A549 (cell line): ENCODE results near the gene NRG4. TPM values are rescaled to one million over a fixed set of nuclear protein-coding genes. Genes with fewer than 3 reads are reported as not detected.

Source experiments
- ATAC-seq, 2 experiments: fragments of 200-7000 bp in 1 of 2; fragments of >200 bp in 1 of 2; cut with Nextera tagmentation in 1 of 2; cut with Tn5 transposase in 1 of 2; 3 replicates each; pipeline versions ENCODE4 v1.8.0 to v1.9.1; 2018 to 2020; ENCODE audit warnings: mild to moderate bottlenecking in 1 of 2, moderate library complexity in 1 of 2
- CTCF ChIA-PET: fragments of 300-600 bp; sonication (Branson Sonifier 250); formaldehyde crosslinking; extraction: SDS; loops from one replicate; lab custom pipeline; 2021; ENCODE audit warnings: antibody characterized with exemption, inconsistent platforms; lab: Yijun Ruan, JAX
- POLR2A ChIA-PET: fragments of 350-600 bp; formaldehyde crosslinking; extraction: SDS; loops from one replicate; lab custom pipeline; 2021; ENCODE audit warnings: antibody characterized with exemption, inconsistent platforms; lab: Yijun Ruan, JAX
- DNase-seq, 2 experiments: peaks; one replicate each; pipeline versions ENCODE4 v3.0.0 to v3.0.0-alpha.2; 2011 to 2016; ENCODE audit warnings: low read depth in 1 of 2, low spot score in 1 of 2
- FAIRE-seq: peaks from 2 replicates; lab custom pipeline; 2011; peaks lifted over from hg19 to GRCh38; lab: Jason Lieb, UNC
- H3K27ac ChIP-seq, 2 experiments: fragments of >200 bp; sonication (Bioruptor Twin); formaldehyde crosslinking; 3 replicates each; pipeline ENCODE4 v1.5.1; 2016 to 2017
- H3K4me1 ChIP-seq: fragments of >200 bp; sonication (Bioruptor Twin); formaldehyde crosslinking; 3 replicates; pipeline ENCODE4 v1.6.1; 2016
- H3K4me2 ChIP-seq: fragments of >200 bp; sonication (Bioruptor Twin); formaldehyde crosslinking; 3 replicates; pipeline ENCODE4 v1.6.1; 2016
- H3K4me3 ChIP-seq: fragments of >200 bp; sonication (Bioruptor Twin); formaldehyde crosslinking; 3 replicates; pipeline ENCODE4 v1.5.1; 2016
- H3K9me3 ChIP-seq: fragments of >200 bp; sonication (Bioruptor Twin); formaldehyde crosslinking; 3 replicates; pipeline ENCODE4 v1.6.1; 2016
- CTCF ChIP-seq: fragments of >200 bp; sonication (Bioruptor Twin); formaldehyde crosslinking; IDR thresholded peaks from 3 replicates; pipeline ENCODE4 v1.5.1; 2016
- E2F6 ChIP-seq: IDR thresholded peaks from 2 replicates; pipeline ENCODE4 v1.6.1; 2012; ENCODE audit warnings: low read depth, borderline replicate concordance
- EP300 ChIP-seq, 2 experiments: fragments of >200 bp; sonication (Bioruptor Twin); formaldehyde crosslinking; IDR thresholded peaks; 2 replicates in 1 of 2; 3 replicates in 1 of 2; pipeline ENCODE4 v1.6.1; 2016 to 2017
- FOXS1 ChIP-seq: fragments of 250-450 bp; sonication (Bioruptor Pico); IDR thresholded peaks from 2 replicates; pipeline ENCODE4 v1.5.0; 2020; ENCODE audit warnings: mild to moderate bottlenecking, moderate library complexity
- HOXB5 ChIP-seq: fragments of 250-450 bp; sonication (Bioruptor Pico); IDR thresholded peaks from 2 replicates; pipeline ENCODE4 v1.5.0; 2020; ENCODE audit warnings: mild to moderate bottlenecking, moderate library complexity
- JUN ChIP-seq, 2 experiments: fragments of >200 bp; sonication (Bioruptor Twin); formaldehyde crosslinking; IDR thresholded peaks; 2 replicates in 1 of 2; 3 replicates in 1 of 2; pipeline ENCODE4 v1.6.1; 2016 to 2017
- NPAS2 ChIP-seq: fragments of 250-450 bp; sonication (Bioruptor Pico); IDR thresholded peaks from 2 replicates; pipeline ENCODE4 v1.8.0; 2022; ENCODE audit warnings: mild to moderate bottlenecking, moderate library complexity, borderline replicate concordance
- NR3C1 ChIP-seq: fragments of >200 bp; sonication (Bioruptor Twin); formaldehyde crosslinking; IDR thresholded peaks from 3 replicates; pipeline ENCODE4 v1.6.1; 2017
- POLR2A ChIP-seq: IDR thresholded peaks from 2 replicates; pipeline ENCODE4 v1.6.1; 2012; ENCODE audit warnings: mild to moderate bottlenecking, low read length
- POLR2AphosphoS2 ChIP-seq: conservative IDR thresholded peaks from 2 replicates; pipeline ENCODE4 v1.6.1; 2012; ENCODE audit warnings: low read length, improper control_type of control experiment, inconsistent platforms
- RAD21 ChIP-seq, 2 experiments: fragments of >200 bp in 1 of 2; sonication (Bioruptor Twin) in 1 of 2; formaldehyde crosslinking in 1 of 2; IDR thresholded peaks in 1 of 2; conservative IDR thresholded peaks in 1 of 2; 2 replicates in 1 of 2; 3 replicates in 1 of 2; pipeline ENCODE4 v1.6.1; 2012 to 2018; ENCODE audit warnings: inconsistent platforms in 1 of 2
- RCOR1 ChIP-seq: fragments of 150-350 bp; IDR thresholded peaks from 2 replicates; pipeline ENCODE4 v1.6.1; 2014; ENCODE audit warnings: antibody characterized with exemption, low read length, low read depth
- REST ChIP-seq: fragments of 200-600 bp; sonication (generic); IDR thresholded peaks from 2 replicates; pipeline ENCODE4 v1.6.1; 2016; ENCODE audit warnings: antibody characterized with exemption, mild to moderate bottlenecking, moderate library complexity
- RFX5 ChIP-seq: fragments of 450-650 bp; IDR thresholded peaks from 2 replicates; pipeline ENCODE4 v1.7.1; 2014; ENCODE audit warnings: antibody characterized with exemption, mild to moderate bottlenecking, moderate library complexity
- RNF2 ChIP-seq: fragments of 200-600 bp; sonication (generic); IDR thresholded peaks from 2 replicates; pipeline ENCODE4 v1.6.1; 2016; ENCODE audit warnings: low read depth, mild to moderate bottlenecking, antibody characterized with exemption, moderate library complexity, borderline replicate concordance
- SMC3 ChIP-seq: fragments of >200 bp; sonication (Bioruptor Twin); formaldehyde crosslinking; IDR thresholded peaks from 3 replicates; pipeline ENCODE4 v1.6.1; 2018; ENCODE audit warnings: inconsistent platforms
- SREBF2 ChIP-seq: fragments of 450-650 bp; IDR thresholded peaks from 2 replicates; pipeline ENCODE4 v1.6.1; 2014; ENCODE audit warnings: mild to moderate bottlenecking, moderate library complexity
- ZC3H11A ChIP-seq: fragments of 450-650 bp; IDR thresholded peaks from 2 replicates; pipeline ENCODE4 v1.6.1; 2014; ENCODE audit warnings: antibody characterized with exemption, mild to moderate bottlenecking
- ZFP36 ChIP-seq: fragments of 450-650 bp; IDR thresholded peaks from 2 replicates; pipeline ENCODE4 v1.6.1; 2014; ENCODE audit warnings: borderline replicate concordance; ENCODE audit not compliant: partially characterized antibody
- ZNF302 ChIP-seq: fragments of 250-450 bp; sonication (Bioruptor Pico); IDR thresholded peaks from 2 replicates; pipeline ENCODE4 v1.9.0; 2021; ENCODE audit warnings: inconsistent platforms, mild to moderate bottlenecking, moderate library complexity
- whole genome bisulfite sequencing: methylation state at CpG from one replicate; pipeline ENCODE4 v1.1.6; 2017; ENCODE audit errors: missing lambda C conversion rate; 5-methylcytosine and 5-hydroxymethylcytosine counted together
- polyA plus RNA-seq, 4 experiments: library from polyadenylated mRNA; depleted of rRNA in 3 of 4; stranded (reverse); fragments of >200 nt; fragmentation: RNase III in 1 of 4; extraction: RNeasy Plus Mini Kit Qiagen cat#74134 plus additional on column Dnase treatment in 1 of 4; gene quantifications; 2 replicates in 3 of 4; 3 replicates in 1 of 4; pipeline ENCODE4 v1.2.3, GENCODE V29; 2011 to 2017

Gene NRG4
- polyA plus RNA-seq, 2 of the 4 experiments (the other 2 are of a cell fraction), result 0.56 to 9.2 TPM

- Histone ChIP-seq H3K27ac (no peak overlapping the region), H3K4me1 (peaks cover 9% of the 10 kb centered on the region; the same call in 2 of the 3 replicates), H3K4me2 (no peak overlapping the region), H3K4me3 (no peak overlapping the region), H3K9me3 (no peaks in the 10 kb centered on the region)
- ATAC-seq (peak; percentile 91 to 94), DNase-seq (peak; percentile 38 to 75), FAIRE-seq (no peak)
- ChIA-PET POLR2A (interaction anchor here (1.5 kb wide), 1 partner anchor 131 kb away, joined by 5 read pairs; the partner anchor contains the start of gene TMEM266), CTCF (interaction anchor here (0.6 to 6.1 kb wide), 35 partner anchors 8 to 1152 kb away, joined by 3 to 55 read pairs (median 3); partner anchors contain the start of genes NRG4, TMEM266 and UBE2Q2)
- TF ChIP-seq CTCF (peak; percentile 64), POLR2A (no peak), ZC3H11A (no peak), RAD21 (conservative IDR thresholded peaks at IDR 0.05 in 1 of 2, IDR thresholded peaks at IDR 0.05 in 1 of 2) (peak; percentile 66 to 70), RCOR1 (no peak), RFX5 (no peak), HOXB5 (no peak), POLR2AphosphoS2 (no peak), SMC3 (peak; percentile 46), REST (no peak)
- 53% methylated on average over 9 of the region's 9 CpGs for WGBS
Measured at GRCh38 chr15:75928680-75929608, 83.3 kb downstream of the NRG4 start.

GRCh38 chr15:75927601-75928000 lies 84.6 kb downstream of the NRG4 start:
- H3K4me3 ChIP-seq, result no peak overlapping the region
- ChIA-PET POLR2A (no interaction called here), CTCF (interaction anchor here (0.9 to 4.9 kb wide), 7 partner anchors 7 to 118 kb away, joined by 3 to 55 read pairs (median 4); no protein-coding TSS in a partner anchor)
- no peak for DNase-seq
- H3K9me3 ChIP-seq, result no peaks in the 10 kb centered on the region
- no peak for TF ChIP-seq RAD21 (conservative IDR thresholded peaks at IDR 0.05 in 1 of 2, IDR thresholded peaks at IDR 0.05 in 1 of 2)
- TF ChIP-seq ZNF302 (CRISPR knock-in tag), result no peak
- no peak for TF ChIP-seq POLR2A
- no peak for TF ChIP-seq ZFP36
- no peak for TF ChIP-seq E2F6
- no peak for TF ChIP-seq EP300 (IDR thresholded peaks at IDR 0.05)
- no peak for TF ChIP-seq FOXS1 (CRISPR knock-in tag)
- no peak for TF ChIP-seq NPAS2 (CRISPR knock-in tag)
- TF ChIP-seq NR3C1, result no peak
- no peak for TF ChIP-seq SREBF2
- no peak for TF ChIP-seq JUN (IDR thresholded peaks at IDR 0.05)
- no peak for TF ChIP-seq RNF2
- no peak for FAIRE-seq
- H3K27ac ChIP-seq, result no peak overlapping the region
- WGBS, result 86% methylated on average over 4 of the region's 4 CpGs
- no peak for ATAC-seq
- H3K4me2 ChIP-seq, result no peak overlapping the region
- H3K4me1 ChIP-seq, result peaks cover 12% of the 10 kb centered on the region; the same call in 2 of the 3 replicates
